GM18498 (cell line): Measurements from ENCODE around the gene SCLY.

Experiments
- ATAC-seq: cut with Tn5 transposase; IDR thresholded peaks from one replicate; pipeline ENCODE4 v1.9.1; 2021; ENCODE audit warnings: mild to moderate bottlenecking, moderate library complexity; ENCODE audit not compliant: unreplicated experiment

Gene SCLY

DNA sequence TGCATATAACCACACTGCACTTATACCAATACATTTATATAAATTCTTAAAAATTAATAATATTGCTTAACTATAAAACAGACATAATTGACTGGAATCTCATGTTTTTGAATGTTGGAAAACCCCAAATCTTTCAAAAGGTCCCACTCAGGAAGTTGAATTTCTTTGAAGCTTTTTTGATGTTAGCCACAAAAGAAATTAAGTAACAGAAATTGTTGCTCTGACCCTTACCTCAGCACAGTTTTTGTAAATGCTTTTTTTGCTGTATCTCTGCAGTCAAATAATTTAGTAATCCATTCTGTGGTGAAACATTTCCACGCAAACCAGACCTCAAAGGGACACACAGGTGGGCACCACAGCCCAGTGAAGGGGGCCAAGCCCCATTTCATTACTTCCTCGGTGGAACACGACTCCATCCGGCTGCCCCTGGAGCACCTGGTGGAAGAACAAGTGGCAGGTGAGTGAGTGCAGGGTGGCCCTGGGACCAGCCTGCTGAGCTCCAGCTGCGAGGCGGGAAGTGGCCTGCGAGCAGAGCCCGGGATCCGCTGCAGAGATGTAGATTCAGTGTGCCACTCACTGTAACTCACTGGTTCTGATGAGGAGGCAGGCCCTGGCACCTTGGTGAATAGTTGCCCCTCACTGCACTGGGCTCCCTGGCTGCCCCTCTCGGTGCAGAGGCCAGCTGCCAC lies 8.4 kb downstream of the SCLY start:
- ATAC-seq = no peak

DNA sequence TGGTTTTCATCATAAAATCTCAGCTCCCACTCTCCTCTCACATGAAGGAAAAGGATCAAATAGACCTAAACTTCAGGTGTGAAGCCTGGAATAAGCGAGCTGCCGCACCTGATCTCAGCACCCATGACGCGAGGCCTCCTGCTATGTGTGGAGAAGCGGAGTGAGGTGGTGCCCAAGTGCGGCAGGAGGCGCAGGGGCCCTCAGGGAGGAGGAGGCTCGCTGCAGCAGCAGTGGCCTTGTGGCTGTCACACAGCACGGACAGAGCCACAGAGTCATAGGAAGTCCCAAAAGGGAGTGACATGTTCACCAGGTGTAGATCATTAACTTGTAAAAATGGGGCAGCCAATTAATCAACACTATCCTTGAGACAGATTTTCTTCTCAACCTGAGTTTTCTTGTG lies 9.1 kb downstream of the SCLY start:
- ATAC-seq = no peak

DNA sequence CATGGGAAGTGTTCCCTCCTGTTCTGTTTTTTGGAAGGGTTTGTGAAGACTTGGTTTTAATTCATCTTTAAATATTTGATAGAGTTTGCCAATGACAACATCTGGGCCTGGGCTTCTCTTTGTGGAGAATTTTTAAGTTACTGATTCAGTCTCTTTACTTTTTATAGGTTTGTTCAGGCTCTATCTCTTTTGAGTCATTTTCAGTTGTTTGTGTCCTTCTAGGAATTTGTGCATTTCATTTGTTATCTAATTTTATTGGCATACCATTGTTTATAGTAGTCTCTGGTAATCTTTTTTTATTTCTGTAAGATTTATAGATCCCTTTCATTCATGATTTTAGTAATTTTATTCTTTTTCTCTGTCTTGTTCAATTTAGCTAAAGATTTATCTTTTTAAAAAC lies 14.6 kb downstream of the SCLY start:
- no peak for ATAC-seq

GRCh38 chr2:238077292-238077691 lies 16.5 kb downstream of the SCLY start:
- no peak for ATAC-seq

- no peak for ATAC-seq
Observed at GRCh38 chr2:238079874-238080327, 19.1 kb downstream of the SCLY start.

DNA sequence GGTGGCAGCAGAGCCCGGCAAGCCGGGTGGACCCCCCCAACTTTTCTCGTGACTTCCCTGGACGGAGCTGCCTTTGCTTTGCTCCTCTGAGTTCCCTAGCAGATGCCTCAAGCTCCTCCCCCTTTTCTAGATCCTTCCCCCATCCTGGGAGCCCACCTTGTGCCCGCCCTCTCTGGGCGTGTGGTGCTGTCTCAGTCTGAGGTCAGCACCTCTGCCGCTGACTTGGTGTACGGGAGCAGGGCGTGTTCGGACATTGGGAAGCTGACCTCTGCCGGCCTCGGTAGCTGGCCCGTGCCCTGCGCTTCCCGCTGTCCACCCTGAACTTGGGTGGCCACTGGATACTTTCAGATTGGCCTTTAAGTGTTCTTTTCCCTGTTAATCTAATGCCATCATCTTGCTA lies 19.7 kb downstream of the SCLY start:
- no peak for ATAC-seq

GRCh38 chr2:238081150-238081549 lies 20.3 kb downstream of the SCLY start:
- ATAC-seq = no peak

DNA sequence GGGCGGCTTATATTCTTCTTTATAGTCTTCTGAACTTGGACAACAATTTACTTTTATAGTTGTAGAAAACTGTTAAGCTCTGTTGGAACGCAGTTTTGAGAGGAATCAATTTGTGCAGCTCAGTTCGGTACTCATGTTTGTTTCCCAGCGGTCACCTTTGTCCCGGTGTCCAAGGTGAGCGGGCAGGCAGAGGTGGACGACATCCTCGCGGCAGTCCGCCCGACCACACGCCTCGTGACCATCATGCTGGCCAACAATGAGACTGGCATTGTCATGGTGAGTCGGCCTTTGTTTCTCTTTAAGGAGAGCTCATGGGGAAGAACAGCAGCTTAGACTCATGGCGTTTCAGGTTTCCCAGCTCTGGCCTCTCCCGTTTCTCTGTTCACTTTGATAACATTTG lies 20.8 kb downstream of the SCLY start:
- ATAC-seq = no peak

DNA sequence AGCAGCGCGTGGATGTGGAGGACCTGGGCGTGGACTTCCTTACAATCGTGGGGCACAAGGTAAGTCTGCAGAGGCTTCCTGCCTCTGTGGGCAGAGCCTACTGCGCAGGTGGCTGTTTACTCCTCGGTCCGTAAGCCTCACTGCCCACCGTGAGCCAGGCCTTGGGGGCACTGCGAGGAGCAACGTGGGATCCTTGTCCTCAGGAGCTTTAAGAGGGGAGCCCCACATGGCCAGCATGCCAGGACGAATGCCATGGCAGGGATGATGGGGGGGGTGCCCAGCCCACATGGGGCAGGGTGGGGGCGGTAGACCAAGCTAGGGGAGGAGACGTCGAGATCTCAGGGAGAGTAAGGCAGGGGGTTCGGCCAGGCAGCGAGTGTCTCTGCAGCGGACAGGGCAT lies 21.4 kb downstream of the SCLY start:
- no peak for ATAC-seq

GRCh38 chr2:238082827-238083226 lies 22.0 kb downstream of the SCLY start:
- ATAC-seq = no peak

GRCh38 chr2:238083919-238084318 lies 23.1 kb downstream of the SCLY start:
- no peak for ATAC-seq

DNA sequence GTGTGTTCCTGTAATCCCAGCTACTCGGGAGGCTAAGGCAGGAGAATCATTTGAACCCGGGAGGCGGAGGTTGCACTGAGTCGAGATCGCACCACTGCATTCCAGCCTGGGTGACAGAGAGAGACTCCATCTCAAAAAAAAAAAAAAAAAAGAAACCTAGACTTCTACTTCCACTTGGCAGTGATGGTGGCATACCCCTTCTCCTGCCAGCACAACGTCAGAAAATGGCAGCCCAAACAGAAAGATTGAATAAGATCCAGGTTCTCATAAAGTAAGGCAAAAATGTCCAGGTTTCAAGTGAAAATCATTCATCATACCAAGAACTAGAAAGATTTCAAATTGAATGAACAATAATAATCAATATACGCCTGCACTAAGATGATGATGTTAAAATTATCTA lies 24.0 kb downstream of the SCLY start:
- ATAC-seq = no peak

GRCh38 chr2:238085899-238086298 lies 25.1 kb downstream of the SCLY start:
- no peak for ATAC-seq

GRCh38 chr2:238087211-238087610 lies 26.4 kb downstream of the SCLY start:
- no peak for ATAC-seq

GRCh38 chr2:238090887-238091286 lies 30.1 kb downstream of the SCLY start:
- ATAC-seq = no peak

GRCh38 chr2:238091436-238092060 lies 30.7 kb downstream of the SCLY start:
- no peak for ATAC-seq

GRCh38 chr2:238092486-238093035 lies 31.8 kb downstream of the SCLY start:
- ATAC-seq = no peak

DNA sequence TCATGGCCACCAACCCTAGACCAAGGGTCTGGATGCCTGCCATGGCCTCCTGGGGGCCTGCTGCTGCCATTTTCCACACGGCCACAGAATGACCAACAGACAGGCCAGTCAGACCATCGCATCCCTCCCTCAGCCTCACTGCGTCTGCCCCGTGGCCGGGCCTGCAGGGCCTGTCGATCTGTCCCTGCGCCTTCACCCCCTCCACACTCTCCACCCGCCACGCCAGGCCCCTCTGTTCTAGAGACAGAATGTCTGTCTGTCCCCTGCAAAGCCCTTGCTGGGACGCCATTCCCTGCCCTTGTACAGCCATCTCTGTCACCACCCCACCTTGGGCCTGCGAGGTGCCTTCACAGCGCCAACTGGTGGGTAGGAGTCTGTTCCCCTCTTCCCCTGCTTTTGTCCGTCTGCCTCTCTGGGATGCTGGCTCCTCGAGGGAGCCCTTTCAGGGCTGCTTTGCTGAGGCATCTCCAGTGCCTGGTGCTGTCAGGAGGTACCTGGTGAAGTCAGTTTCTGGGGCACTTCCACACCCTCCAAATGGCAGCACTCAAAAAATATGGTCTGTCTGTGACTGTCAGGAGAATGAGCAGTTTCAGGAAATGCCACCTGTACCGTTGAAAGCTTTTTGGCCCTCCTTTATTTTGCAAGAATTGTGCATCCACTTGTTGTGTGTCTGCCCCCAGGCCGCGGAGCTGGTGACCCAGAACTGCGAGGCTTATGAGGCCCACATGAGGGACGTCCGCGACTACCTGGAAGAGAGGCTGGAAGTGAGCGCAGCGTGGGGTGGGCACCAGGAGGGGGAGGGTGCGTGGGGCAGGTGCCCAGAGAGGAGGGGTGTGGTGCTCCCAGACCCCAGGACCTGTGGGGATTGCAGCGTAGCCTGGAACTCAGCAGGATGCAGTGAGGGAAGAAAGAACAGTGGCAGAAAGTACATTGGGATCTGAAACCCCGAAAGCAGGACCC lies 32.7 kb downstream of the SCLY start:
- ATAC-seq = no peak

- no peak for ATAC-seq
Observed at GRCh38 chr2:238094438-238095022, 33.7 kb downstream of the SCLY start.

- no peak for ATAC-seq
Observed at GRCh38 chr2:238095143-238095542, 34.3 kb downstream of the SCLY start.
